CD4-positive, alpha-beta T cell treated with Interleukin-6 at 100 ng/mL for 8 hours (primary cell): ENCODE data around the gene MAEA.
"Not testable (repeated sequence)": the region's sequence is repeated elsewhere in the genome, so short reads cannot be mapped to it uniquely, and the experiment has no call there.

Experiments used
- DNase-seq: peaks from one replicate; pipeline ENCODE4 v3.0.0-alpha.2; 2020; ENCODE audit warnings: mixed read lengths, low spot score

MAEA gene

GRCh38 chr4:1367230-1367935, 77.7 kb downstream of the MAEA start:
- DNase-seq, result no peak

- DNase-seq, result no peak
Observed at GRCh38 chr4:1367936-1368289, 78.2 kb downstream of the MAEA start.

DNA sequence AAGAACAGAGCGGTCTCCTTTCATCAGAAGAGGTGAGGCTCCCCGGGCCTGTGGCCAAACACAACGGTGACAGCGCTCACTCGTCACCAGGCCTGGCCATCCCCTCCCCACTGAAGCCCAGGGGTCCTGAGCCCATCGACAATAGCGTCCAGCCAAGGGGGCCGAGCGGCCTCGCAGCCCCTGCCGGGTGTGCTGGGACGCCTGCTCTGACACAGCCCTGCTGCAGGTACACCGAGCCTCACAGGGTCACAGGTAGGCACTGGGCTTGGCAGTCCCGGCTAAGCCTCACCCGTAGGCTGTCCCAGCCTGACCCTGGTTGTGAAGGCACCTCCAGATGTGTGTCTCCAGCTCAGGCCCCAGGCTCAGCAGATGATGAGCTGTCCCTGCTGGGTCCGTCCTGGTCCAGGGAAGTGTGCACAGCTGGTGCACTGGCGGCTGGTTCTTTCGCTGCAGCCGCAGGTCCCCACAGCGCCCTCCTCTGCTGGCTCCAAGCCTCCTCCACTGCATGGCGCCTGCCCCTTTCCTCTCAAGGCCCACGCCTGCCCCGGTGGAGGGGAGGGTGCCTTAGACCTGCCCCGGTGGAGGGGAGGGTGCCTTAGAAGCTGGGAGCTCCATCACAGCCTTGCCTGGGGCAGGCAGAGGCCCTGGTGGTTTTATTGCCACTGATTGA, 78.9 kb downstream of the MAEA start:
- no peak for DNase-seq

DNA sequence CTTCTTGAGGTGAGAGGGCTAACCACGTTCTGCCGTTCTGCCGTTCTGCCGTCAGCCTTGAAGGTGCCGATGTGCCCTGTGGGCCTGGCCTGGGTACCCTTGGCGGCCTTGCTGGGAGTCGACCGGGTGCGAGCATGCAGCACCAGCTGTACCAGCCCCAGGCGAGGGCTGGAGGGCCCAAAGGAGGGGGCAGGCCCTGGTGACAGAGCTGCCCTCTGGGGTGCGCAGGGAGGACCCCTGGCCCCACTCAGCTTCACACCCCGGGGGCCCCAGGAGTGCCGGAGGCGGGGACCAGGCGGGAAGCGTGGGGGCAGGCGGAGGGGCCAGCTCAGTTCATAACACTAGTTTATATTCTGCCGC, 79.4 kb downstream of the MAEA start:
- no peak for DNase-seq

GRCh38 chr4:1369479-1370079, 79.9 kb downstream of the MAEA start:
- no peak for DNase-seq

DNA sequence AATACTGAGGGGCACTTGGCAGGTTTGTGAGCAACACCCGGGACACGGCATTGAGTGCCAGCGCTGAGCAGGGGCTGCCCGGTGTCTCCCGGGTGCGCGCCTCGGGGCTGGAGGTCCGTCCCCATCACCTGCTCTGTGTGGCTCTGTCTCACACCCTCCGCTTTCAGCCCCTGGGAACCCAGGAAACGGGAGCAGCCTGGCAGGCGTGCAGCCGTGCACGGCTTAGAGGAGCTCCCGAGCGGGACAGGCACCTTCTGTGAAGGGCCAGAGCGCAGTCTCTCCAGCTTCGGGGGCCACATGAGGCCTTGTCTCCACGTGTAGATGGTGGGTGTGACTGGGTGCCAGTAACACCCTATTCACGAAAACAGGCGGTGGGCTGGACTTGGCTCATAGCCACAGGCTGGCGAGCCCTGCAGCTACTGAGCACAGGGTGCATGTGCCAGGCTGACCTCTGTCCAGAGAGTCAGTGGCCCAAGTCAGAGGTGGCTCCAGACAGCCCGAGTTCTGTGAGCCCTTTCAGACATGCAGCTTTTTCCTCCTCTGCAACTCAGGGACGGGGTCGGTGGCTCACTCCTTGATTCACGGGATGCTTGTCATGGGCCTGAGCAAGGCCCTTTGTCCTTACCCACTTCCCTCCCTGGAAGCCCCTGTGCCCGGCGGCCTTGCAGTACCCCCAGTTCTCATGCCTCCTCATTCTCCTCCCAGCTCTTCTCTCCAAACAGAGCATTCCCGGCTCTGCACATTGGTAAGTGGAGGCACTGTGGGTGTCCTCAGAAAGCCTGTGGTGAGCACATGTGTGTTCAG, 80.8 kb downstream of the MAEA start:
- DNase-seq, result no peak

DNA sequence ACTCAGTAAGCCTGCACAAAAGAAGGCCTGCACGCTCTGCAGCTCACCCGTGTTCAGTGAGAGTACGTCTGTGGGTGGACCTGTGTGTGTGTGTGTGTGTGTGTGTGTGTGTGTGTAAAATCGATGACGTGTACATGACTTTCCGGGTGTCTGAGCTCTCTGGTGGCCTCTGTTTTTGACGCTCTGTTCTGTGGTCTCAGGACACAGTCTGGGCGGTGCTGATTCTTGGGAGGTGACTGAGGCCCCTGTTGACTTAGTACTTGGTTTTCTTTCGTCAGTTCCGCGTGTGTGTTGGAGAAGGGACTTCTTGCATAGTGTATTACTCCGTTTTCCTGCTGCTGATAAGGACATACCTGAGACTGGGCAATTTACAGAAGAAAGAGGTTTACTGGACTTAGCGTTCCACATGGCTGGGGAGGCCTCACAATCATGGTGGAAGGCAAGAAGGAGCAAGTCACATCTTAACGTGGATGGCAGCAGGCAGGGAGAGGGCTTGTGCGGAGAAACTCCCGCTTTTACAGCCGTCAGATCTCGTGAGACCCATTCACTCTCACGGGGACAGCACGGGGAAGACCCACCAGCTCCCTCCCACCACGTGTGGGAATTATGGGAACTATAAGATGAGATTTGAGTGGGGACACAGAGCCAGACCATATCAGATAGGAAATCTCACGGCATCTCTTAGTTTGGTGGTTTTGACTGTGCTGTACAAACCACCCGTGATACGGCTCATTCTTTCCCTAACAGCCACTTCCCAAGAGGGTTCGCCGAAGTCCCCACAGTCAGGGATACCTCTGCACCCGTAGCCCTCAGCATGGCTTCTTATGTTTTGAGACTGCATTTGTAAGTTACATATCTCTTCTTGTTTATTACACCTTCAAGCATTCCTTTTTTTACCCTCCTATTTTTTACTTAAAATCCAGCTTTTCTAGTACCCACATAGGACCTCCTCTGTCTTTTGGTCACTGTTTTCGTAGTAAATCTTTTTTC, 81.8 kb downstream of the MAEA start:
- DNase-seq, result no peak

DNA sequence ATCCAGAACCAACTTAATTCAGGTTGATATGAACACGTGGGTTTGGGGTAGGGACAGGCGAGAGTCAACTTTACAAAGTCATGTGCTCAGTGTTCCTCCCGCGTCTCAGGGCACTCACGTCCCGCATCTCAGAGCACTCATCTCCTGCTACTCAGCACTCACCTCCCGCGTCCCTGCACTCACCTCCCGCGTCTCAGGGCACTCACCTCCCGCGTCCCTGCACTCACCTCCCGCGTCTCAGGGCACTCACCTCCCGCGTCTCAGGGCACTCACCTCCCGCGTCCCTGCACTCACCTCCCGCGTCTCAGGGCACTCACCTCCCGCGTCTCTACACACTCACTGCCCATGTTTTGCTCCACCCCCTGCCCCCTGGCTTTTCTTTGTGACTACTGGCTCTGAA, 82.9 kb downstream of the MAEA start:
- DNase-seq, result not testable (repeated sequence)

DNA sequence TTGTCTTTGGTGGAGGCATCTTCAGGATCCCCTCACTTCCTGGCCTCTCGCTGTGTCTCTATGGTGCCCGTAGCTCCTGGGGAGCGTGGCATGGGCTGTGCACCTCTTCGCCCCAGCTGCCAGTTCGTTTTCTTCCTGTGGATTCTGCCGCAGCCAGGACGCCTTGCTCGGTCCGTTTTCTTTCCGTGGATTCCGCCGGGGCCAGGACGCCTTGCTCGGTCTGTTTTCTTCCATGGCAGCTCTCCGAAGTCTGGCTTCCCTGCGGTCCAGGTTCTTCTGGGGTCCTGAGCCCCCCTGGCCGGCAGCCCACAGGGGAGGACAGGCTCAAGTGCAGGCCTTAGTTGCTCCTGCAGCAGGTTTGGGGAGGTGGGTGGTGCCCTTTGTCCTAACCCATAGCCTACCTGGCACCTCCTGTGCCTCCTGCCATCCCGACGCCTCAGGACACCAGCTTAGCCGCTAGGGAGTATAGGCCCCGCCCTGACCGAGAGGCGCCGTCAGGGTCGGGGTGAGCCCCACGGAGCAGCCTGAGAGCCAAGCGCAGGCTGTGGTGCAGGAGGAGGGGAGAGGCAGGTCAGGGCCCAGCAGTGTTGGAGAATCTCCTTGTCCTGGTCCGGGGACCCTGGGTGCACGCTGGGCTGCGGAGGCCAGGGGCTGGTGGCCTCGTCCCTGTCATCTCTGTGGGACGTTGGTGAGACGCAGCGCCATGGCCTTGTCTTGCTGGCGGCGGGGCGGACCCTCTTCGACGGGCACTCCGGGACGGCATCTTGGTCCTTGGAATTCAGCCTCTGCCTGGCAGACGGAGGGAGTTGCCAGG, 84.4 kb downstream of the MAEA start:
- no peak for DNase-seq

- DNase-seq, result no peak
Observed at GRCh38 chr4:1374706-1375045, 85.0 kb downstream of the MAEA start.

- DNase-seq, result no peak
Observed at GRCh38 chr4:1375051-1375721, 85.5 kb downstream of the MAEA start.

- DNase-seq, result no peak
Observed at GRCh38 chr4:1375761-1376322, 86.2 kb downstream of the MAEA start.

DNA sequence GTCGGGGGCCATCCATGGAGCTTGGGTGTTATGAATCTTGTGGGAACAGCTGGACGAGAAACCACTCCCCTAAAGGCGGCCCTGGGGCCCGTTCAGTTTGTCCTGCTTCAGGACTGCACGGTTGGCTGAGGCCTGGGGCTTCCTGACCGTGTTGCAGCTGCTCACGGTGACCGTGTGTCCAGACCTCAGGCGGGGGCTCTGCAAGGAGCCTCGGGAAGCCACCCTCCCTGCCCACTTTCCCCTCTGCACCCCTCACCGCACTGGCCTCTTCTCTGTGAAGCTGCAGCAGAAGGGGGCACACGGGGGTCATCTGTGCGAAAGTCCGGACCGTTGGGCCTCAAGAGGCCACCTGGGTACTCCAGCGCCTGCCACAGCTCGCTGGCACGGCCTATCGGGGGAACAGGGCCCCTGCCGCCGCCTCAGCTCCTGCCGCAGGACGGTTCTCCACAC, 86.7 kb downstream of the MAEA start:
- DNase-seq, result no peak

DNA sequence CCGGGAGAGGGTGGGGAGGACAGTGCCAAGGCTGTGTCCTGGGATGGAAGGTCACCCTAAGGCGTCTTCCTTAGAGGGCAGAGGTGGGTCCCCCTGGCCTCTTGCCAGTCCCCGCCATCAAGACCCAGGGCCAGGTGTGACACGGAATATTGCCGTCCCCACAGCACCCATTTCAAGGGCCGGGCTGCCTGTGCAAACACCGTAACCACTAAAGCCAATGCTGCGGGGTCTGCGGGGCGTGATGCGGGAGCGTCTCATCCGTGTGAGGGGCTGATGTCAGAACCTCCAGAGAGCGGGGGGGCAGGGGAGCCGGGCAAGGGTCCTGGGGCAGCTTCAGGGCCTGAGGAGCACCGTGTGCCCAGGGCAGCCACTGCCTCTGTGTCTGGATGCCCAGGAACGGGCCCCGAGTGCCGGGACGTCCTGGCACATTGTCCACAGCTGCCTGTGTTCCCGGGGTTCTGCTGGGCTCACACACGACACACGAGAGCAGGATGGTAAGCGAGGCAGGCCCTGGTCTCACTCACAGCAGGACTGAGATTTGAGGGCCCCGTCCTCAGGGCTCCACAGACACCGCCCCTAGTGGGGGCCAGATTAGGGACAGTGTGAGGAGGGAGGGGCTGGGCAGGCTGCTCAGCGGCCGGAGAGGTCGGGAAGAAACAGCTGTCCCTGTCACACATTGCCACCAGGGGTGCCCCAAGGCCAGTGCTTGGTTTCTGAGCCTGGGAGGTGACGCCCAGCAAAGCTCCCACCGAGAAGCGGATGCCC, 87.3 kb downstream of the MAEA start:
- DNase-seq, result no peak

- no peak for DNase-seq
Observed at GRCh38 chr4:1377606-1378261, 88.0 kb downstream of the MAEA start.

DNA sequence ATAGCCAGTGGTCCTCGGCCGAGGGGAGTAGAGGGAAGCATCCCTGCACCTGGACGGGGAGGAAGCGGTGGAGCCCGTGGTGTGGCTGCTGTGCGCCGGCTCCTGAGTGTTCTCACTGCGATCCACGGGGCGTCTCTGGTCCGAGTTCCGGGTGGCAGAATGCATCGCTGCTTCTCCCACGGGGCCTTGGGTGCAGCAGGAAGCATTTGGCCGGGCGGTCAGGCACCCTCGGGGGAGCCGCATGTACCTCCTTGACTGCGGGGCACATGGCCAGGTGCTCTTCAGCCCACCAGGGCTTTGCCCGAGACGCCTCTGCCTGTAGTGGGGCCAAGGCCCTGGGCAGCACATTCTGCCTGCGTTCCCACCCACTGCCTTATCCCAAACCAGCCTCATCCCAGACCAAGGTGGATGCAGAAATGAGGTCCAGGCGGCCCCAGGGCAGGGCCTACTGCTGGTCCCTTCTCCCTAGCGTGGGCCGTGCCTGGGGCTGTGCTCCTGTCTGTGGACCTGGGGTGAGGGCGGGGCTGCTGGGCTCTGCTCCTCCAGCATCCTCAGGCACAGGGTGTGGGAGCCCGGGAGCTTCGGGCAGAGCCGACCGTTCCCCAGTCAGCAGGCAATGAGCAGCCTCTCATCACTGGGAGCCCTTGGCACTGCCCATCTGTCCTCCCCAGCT, 89.0 kb downstream of the MAEA start:
- no peak for DNase-seq

DNA sequence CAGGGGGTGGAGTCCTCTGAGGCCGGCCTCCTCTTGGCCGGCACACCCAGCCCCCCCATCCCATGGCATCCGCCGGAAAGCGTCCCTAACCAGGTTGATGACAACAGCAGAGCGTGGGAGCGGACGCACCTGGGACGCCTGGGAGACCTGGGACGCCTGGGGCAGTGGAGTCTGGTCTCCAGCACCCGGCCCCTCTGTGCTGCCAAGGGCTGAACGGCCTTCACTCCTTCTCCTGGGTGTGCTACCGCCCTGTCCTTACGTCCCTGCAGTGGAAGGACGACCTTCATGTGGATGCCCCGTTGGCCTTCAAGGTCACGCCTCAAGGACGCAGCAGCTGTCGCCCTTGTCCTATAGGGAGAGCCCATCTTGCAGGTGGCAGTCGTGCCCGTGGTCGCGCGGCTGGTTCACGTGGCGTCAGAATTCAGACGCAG, 89.7 kb downstream of the MAEA start:
- DNase-seq, result no peak

DNA sequence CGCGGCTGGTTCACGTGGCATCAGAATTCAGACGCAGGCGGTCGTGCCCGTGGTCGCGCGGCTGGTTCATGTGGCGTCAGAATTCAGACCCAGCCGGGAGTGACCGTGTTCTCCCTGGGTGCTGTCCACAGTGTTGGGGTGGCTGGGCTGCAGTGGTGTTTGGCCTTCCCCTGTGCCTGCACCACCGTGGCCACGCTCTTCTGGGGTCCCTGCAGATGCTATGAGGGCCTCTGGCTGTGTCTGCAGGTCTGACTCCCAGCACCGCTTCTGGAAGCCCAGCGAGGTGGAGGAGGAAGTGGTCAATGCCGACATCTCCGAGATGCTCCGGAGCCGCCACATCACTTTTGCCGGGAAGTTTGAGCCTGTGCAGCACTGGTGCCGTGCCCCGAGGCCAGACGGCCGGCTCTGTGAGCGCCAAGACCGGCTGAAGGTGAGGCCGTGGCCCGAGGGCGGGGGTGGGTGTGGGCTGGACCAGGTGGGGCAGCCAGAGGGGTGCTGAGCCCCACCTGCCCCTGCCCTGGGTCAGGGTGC, 90.2 kb downstream of the MAEA start:
- DNase-seq, result no peak
